SJCRH30 (cell line): Measurements from ENCODE around the gene FAM110A. TPM values are rescaled to one million over a fixed set of nuclear protein-coding genes. Genes with fewer than 3 reads are reported as not detected.
"Not testable (repeated sequence)": the region's sequence is repeated elsewhere in the genome, so short reads cannot be mapped to it uniquely, and the experiment has no call there.

ENCODE experiments used
- DNase-seq, 2 experiments: peaks; one replicate each; pipeline ENCODE4 v3.0.0-alpha.2; 2015 to 2020
- H3K27ac ChIP-seq: fragments of 250-450 bp; sonication (Bioruptor Pico); 2 replicates; pipeline ENCODE4 v1.5.1; 2020; ENCODE audit warnings: mild to moderate bottlenecking, moderate library complexity
- H3K27me3 ChIP-seq: fragments of 250-450 bp; sonication (Bioruptor Pico); 2 replicates; pipeline ENCODE4 v1.5.1; 2020; ENCODE audit warnings: mild to moderate bottlenecking, moderate library complexity
- H3K36me3 ChIP-seq: fragments of 250-450 bp; sonication (Bioruptor Pico); 2 replicates; pipeline ENCODE4 v1.5.1; 2020; ENCODE audit warnings: mild to moderate bottlenecking, moderate library complexity
- H3K4me1 ChIP-seq: fragments of 250-450 bp; sonication (Bioruptor Pico); 2 replicates; pipeline ENCODE4 v1.5.1; 2020; ENCODE audit warnings: mild to moderate bottlenecking, moderate library complexity
- H3K4me3 ChIP-seq: fragments of 250-450 bp; sonication (Bioruptor Pico); 2 replicates; pipeline ENCODE4 v1.5.1; 2020; ENCODE audit warnings: mild to moderate bottlenecking, moderate library complexity
- H3K9me3 ChIP-seq: fragments of 250-450 bp; sonication (Bioruptor Pico); replicated peaks from 2 replicates; pipeline ENCODE4 v1.5.1; 2020; ENCODE audit warnings: mild to moderate bottlenecking, moderate library complexity
- total RNA-seq: library from RNA; depleted of rRNA; stranded (reverse); fragments of >200 nt; shearing (Covaris generic); gene quantifications from 2 replicates; pipeline ENCODE4 v1.2.3, GENCODE V29; 2014; rRNA removed

Gene FAM110A
- 44.6 and 45.1 TPM in 2 replicates for total RNA-seq

GRCh38 chr20:833450-834150 lies at the start of gene FAM110A:
Gene FAM110A, plus strand, starts transcription at chr20:833715. Its CDS starts 11,090 bp downstream, at chr20:844805.
- H3K4me3 ChIP-seq = peak within 1 kb of the TSS; percentile 90
- no peaks in the 10 kb centered on the region for H3K36me3 ChIP-seq
- H3K27me3 ChIP-seq = no peaks in the 10 kb centered on the region

DNA sequence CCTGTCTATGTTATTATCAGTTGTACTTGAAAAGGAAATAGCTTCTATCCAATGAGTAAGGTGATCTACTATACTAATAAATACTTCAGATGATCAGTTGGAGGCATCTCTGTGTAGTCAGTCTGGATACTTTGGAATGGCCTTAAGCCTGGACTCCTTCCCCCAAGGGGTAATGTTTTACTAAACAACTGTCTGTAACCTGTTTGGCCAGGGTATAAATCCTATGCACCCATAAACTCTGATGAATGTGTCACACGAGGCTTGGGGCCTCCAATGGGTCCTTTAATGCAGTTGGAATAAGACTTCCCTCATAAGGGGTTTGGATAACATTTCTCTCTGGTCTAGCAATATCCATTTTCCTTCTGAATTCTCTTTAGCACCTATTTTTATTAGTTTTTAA lies 45.7 kb upstream of the FAM110A start:
- no peak for DNase-seq
- H3K9me3 ChIP-seq = peaks cover 3% of the 10 kb centered on the region
- no peaks in the 10 kb centered on the region for H3K36me3 ChIP-seq
- no peak overlapping the region for H3K27ac ChIP-seq
- no peaks in the 10 kb centered on the region for H3K4me1 ChIP-seq
- no peaks in the 10 kb centered on the region for H3K27me3 ChIP-seq
- H3K4me3 ChIP-seq = no peak overlapping the region

More at GRCh38 chr20:833450-834150, at the start of gene FAM110A:
- peak; percentile 96 to 97 for DNase-seq
- Histone ChIP-seq H3K4me1 (peaks cover 24% of the 10 kb centered on the region), H3K9me3 (no peaks in the 10 kb centered on the region), H3K27ac (peak within 1 kb of the TSS; percentile 95)

- Histone ChIP-seq H3K4me3 (no peak overlapping the region), H3K27me3 (no peaks in the 10 kb centered on the region), H3K4me1 (no peaks in the 10 kb centered on the region), H3K9me3 (no peaks in the 10 kb centered on the region), H3K36me3 (no peaks in the 10 kb centered on the region), H3K27ac (no peak overlapping the region)
- no peak for DNase-seq
Measured at GRCh38 chr20:791056-791455, 42.5 kb upstream of the FAM110A start.

DNA sequence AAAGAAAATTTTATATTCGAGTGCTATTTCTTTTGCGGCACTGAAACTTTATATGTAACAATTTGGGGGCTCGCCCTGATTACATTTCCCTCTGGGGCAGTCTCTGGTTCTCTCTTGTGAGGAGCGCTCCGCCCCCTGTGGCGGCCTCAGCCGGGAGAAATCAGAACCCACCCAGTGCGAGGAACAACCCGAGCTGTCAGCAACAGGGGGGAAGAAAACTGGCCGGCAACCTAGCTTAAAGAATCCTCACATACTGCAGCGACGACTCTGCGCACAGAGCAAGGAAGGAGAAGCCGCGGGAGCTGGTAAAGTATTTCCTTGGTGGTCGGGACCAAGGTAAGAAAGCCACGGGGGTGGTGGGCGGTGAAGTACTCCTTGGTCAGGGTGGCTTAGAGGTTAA lies 41.3 kb upstream of the FAM110A start:
- Histone ChIP-seq H3K4me3 (no peak overlapping the region), H3K27me3 (no peaks in the 10 kb centered on the region), H3K9me3 (no peaks in the 10 kb centered on the region), H3K4me1 (no peaks in the 10 kb centered on the region), H3K36me3 (no peaks in the 10 kb centered on the region), H3K27ac (no peak overlapping the region)
- DNase-seq = no peak

- no peak overlapping the region for H3K27ac ChIP-seq
- H3K4me1 ChIP-seq = no peaks in the 10 kb centered on the region
- no peak overlapping the region for H3K4me3 ChIP-seq
- no peaks in the 10 kb centered on the region for H3K27me3 ChIP-seq
- H3K9me3 ChIP-seq = no peaks in the 10 kb centered on the region
- DNase-seq = no peak
- H3K36me3 ChIP-seq = no peaks in the 10 kb centered on the region
Measured at GRCh38 chr20:796921-797320, 36.6 kb upstream of the FAM110A start.

DNA sequence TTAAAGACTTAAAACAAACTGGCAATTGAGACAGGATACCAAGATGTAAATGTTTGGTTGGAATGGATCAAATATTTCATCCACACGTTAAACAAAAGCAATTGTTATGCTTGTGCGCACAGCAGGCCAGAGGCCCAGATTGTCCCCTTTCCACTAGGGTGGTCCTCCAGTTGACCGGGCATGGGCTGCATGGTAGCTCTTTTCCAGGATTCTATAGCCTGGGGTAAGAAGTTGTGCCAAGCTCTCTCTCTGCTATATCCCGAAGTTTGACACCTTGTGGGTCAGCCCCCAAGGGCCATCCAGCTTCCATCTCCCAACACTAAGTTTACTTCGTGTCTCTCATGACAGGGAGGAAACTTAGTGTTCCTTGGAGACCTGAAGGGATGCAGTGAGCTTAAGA lies 34.8 kb upstream of the FAM110A start:
- not testable (repeated sequence) for H3K4me3 ChIP-seq, H3K36me3 ChIP-seq, DNase-seq, H3K27ac ChIP-seq, H3K4me1 ChIP-seq, H3K9me3 ChIP-seq, H3K27me3 ChIP-seq

DNA sequence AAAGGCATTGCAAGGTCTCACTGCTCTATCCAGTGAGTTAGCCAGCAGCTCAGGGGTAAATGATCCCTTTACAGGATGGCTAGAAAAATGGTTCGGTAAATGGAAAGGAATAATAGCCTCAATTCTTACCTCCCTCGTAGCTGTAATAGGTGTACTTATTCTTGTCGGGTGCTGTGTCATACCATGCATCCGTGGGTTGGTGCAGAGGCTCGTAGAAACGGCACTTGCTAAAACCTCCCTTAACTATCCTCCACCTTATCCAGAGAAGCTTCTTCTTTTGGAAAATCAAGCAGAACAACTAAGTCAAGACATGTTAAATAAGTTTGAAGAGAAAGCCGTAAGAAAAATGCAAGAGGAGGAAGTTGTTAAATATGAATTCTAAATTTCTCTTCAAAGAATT lies 33.5 kb upstream of the FAM110A start:
- H3K27me3 ChIP-seq, H3K27ac ChIP-seq, DNase-seq, H3K9me3 ChIP-seq, H3K4me3 ChIP-seq, H3K4me1 ChIP-seq, H3K36me3 ChIP-seq: not testable (repeated sequence)

- Histone ChIP-seq H3K4me3 (no peak overlapping the region), H3K4me1 (no peaks in the 10 kb centered on the region), H3K9me3 (peaks cover 15% of the 10 kb centered on the region), H3K27me3 (no peaks in the 10 kb centered on the region), H3K27ac (no peak overlapping the region), H3K36me3 (no peaks in the 10 kb centered on the region)
- no peak for DNase-seq
Measured at GRCh38 chr20:801678-802077, 31.8 kb upstream of the FAM110A start.

GRCh38 chr20:805713-806112 lies 27.8 kb upstream of the FAM110A start:
- peak in 1 of 2 experiments; percentile 41 for DNase-seq
- Histone ChIP-seq H3K4me1 (no peaks in the 10 kb centered on the region), H3K27me3 (no peaks in the 10 kb centered on the region)

GRCh38 chr20:811776-812434 lies 21.6 kb upstream of the FAM110A start:
- not testable (repeated sequence) for H3K4me3 ChIP-seq, H3K9me3 ChIP-seq, H3K4me1 ChIP-seq, H3K27me3 ChIP-seq, H3K27ac ChIP-seq, DNase-seq, H3K36me3 ChIP-seq

More at GRCh38 chr20:805713-806112, 27.8 kb upstream of the FAM110A start:
- Histone ChIP-seq H3K27ac (no peak overlapping the region), H3K9me3 (peaks cover 17% of the 10 kb centered on the region), H3K4me3 (no peak overlapping the region), H3K36me3 (no peaks in the 10 kb centered on the region)

DNA sequence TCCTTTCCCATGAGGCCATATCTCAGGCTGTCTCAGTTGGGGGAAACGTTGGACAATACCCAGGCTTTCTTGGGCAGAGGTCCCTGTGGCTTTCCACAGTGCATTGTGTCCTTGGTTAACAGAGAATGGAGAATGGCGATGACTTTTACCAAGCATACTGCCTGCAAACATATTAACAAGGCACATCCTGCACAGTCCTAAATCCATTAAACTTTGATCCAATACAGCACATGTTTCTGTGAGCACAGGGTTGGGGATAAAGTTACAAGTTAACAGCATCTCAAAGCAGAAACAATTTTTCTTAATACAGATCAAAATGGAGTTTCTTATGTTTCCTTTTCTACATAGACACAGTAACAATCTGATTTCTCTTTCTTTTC lies 21.1 kb upstream of the FAM110A start:
- not testable (repeated sequence) for DNase-seq, H3K4me3 ChIP-seq, H3K36me3 ChIP-seq, H3K27me3 ChIP-seq, H3K4me1 ChIP-seq, H3K27ac ChIP-seq, H3K9me3 ChIP-seq

GRCh38 chr20:813390-813789 lies 20.1 kb upstream of the FAM110A start:
- no peaks in the 10 kb centered on the region for H3K4me1 ChIP-seq
- DNase-seq = no peak
- no peak overlapping the region for H3K4me3 ChIP-seq
- no peak overlapping the region for H3K27ac ChIP-seq
- no peaks in the 10 kb centered on the region for H3K9me3 ChIP-seq
- H3K27me3 ChIP-seq = no peaks in the 10 kb centered on the region
- no peaks in the 10 kb centered on the region for H3K36me3 ChIP-seq

GRCh38 chr20:815226-815625 lies 18.3 kb upstream of the FAM110A start:
- Histone ChIP-seq H3K27ac (no peak overlapping the region), H3K9me3 (no peaks in the 10 kb centered on the region), H3K27me3 (no peaks in the 10 kb centered on the region), H3K4me3 (no peak overlapping the region), H3K36me3 (no peaks in the 10 kb centered on the region), H3K4me1 (no peaks in the 10 kb centered on the region)
- DNase-seq = no peak

- Histone ChIP-seq H3K27ac (no peak overlapping the region), H3K4me1 (no peaks in the 10 kb centered on the region), H3K36me3 (no peaks in the 10 kb centered on the region), H3K4me3 (no peak overlapping the region), H3K27me3 (no peaks in the 10 kb centered on the region), H3K9me3 (no peaks in the 10 kb centered on the region)
- peak; percentile 52 to 88 for DNase-seq
Measured at GRCh38 chr20:815914-816606, 17.5 kb upstream of the FAM110A start.

GRCh38 chr20:818001-818664 lies 15.4 kb upstream of the FAM110A start:
- Histone ChIP-seq H3K36me3 (no peaks in the 10 kb centered on the region), H3K4me1 (no peaks in the 10 kb centered on the region), H3K27me3 (no peaks in the 10 kb centered on the region), H3K4me3 (no peak overlapping the region), H3K27ac (no peak overlapping the region), H3K9me3 (no peaks in the 10 kb centered on the region)
- no peak for DNase-seq
